HT1080 (cell line): ENCODE results near the gene SYTL5. TPM values are rescaled to one million over a fixed set of nuclear protein-coding genes. Genes with fewer than 3 reads are reported as not detected.

ENCODE experiments used
- DNase-seq: peaks from one replicate; pipeline ENCODE4 v3.0.0-alpha.2; 2015; ENCODE audit warnings: low read depth
- total RNA-seq: library from RNA; depleted of rRNA; stranded (reverse); fragments of >200 nt; shearing (Covaris generic); gene quantifications from 2 replicates; pipeline ENCODE4 v1.2.3, GENCODE V29; 2014

The SYTL5 gene
- total RNA-seq, 1 experiment from 2014 or later = 1.9 TPM

DNA sequence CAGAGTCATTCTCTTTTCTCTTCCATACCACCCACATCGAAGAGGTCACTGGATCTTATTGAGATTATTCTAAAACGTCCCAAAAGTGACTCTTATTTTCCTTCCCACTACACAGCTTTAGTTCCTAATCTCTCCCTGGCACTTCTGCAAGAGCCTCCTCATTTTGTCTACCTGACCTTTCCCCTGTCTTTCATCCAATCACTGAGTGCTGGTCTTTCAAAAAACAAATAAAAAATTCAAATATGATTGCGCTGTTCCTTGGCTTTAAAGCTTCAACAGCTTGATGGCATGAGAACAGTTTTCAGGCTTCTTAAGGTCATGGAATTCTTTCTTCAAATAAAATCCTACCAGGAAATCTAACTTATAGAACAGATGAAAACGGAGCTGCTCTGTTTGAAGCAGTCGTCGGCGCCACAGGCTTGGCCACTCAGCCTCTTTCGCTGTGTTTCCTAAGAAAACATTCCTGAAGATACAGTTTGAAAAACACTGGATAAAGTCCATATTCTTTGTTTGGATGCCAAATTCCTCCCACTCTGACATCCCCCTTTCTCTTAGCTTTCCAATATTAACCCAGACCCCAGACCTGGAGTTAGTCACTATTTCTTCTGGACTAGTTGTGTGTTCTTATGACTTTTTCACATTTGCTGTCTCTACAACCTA, 12.5 kb downstream of the SYTL5 start:
- DNase-seq = no peak

DNA sequence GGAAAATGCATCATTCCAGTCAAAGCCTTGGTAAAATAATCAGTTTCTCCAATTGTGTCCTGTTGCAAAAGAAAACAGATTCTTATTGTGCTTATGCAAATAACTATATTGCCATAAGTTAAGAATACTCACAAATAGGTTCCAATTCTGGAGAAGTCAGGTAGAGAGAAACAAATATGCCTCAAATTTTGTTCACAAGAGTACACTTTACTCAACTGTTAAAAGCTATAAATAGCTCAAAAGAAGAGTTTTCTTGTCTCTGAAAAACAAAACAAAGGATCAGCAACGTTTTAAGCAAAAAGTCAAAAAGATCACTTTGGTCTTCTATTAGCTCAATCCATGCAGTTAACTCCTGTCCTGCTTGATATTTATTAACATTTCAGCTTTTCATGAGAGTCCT, 21.9 kb downstream of the SYTL5 start:
- DNase-seq = no peak

DNA sequence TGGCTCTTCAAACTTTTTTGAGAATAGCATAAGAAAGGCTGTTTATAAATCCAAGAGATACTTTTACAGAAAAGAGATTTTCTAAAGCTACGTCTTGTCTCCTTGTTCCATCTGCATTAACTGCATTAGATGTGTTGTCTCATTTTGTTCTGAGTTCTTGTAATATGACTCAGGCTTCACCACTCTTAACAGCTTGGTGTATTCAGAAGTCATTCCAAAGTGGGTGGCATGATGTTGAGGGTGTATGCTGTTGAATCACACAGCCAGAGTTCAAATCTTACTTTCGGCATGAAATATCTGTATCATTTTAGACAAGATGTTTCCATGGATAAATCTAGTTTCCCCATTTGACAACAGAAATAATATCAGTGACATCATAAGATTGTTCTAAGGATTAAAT, 30.1 kb downstream of the SYTL5 start:
- DNase-seq = peak; percentile 4

DNA sequence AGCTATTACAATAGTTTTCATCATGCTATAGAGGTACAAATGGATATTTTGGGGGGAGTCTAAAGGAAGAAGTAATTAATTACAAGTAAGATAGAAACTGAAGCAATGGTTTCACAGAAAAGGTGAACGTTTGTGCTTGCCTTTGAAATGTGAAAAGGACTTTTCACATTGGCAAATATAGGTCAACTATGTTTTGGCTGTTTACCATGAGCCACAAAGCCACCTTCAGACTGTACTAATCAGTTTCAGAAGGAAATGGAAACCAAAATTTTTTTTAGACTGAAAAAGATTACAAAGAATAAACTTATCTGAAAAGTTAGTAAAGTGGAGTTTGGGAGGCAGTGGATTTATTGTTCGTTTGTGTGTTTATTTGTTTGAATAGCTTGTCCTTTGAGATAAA, 32.1 kb downstream of the SYTL5 start:
- DNase-seq = no peak

DNA sequence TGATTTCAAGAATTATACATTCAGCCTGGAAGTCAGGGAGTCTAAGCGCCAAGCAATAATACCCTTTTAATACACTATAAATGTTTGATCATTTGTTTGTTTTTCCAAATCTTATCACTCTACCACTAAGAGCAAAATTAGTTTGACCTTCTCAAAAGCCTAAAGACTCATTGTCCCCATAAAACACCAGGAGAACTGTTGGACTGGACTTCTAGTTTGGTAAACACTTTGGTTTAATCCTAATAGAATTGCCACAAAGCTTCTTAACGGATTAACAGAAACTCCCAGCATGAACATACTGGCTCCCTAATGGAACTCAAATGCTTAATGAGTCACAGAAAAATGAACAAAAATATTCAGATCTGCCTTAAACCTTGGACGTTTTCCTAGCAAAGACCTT, 34.9 kb downstream of the SYTL5 start:
- DNase-seq = no peak

DNA sequence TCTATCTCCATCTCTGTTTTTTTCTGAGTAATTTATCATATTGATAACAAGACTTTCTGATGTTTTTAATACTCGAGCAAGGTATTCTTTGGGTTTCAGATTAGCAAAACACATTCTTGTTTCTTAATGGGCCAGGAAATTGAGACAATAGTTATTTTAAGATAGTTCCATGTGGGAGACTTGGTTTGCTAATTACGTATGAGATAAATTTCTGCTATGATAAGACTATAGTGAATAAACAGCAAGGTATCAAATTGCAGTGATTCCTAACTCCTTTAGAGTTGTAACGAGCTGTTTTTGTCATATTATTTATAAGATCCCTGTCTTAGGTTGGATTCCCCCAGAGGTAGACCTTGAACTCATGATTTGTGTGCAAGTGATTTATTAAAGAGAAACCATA, 38.3 kb downstream of the SYTL5 start:
- no peak for DNase-seq

DNA sequence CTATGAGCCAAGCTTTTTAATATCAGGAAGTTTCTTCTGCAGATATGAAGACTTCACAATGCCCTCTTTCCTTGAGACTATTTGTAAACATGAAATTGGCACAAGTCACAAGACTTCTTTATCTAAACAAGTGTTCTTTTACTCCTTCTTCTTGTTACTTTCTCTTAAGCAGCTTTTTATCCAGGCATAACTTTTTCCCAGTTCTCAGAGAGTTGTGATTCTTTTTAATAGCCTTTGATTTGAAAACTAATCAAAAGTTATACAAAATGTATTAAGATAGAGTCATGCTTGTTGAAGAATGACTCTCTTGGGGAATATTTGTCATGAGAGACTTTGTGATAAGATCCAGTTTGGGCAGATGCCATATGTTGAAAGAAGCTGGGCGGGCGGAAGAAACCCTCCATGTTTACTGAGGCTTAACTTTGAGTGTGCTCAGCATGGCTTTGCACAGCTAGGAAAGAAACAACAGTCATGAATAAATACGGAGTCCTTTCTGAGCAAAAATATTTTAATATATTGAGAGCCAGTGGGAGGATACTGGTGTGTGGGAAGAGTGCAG, 39.3 kb downstream of the SYTL5 start:
- DNase-seq = no peak

DNA sequence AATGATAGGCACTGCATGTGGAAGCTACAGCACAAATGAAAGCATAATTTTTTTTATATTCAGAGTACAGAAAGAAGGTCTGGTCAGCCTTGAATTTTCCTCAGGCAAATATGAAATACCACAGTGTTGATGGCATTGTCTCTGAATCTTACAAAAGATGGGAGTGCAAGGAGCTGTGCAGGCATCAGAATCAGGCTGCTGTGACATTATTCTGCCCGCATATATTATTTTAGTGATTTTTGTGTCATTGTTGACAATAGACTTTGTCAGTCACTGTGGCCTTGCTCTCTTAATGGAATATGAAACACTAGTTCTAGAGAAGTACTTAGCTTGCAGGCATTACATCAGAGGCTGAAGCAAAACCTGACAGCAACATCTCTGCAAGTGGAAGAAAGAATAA, 42.5 kb downstream of the SYTL5 start:
- no peak for DNase-seq

DNA sequence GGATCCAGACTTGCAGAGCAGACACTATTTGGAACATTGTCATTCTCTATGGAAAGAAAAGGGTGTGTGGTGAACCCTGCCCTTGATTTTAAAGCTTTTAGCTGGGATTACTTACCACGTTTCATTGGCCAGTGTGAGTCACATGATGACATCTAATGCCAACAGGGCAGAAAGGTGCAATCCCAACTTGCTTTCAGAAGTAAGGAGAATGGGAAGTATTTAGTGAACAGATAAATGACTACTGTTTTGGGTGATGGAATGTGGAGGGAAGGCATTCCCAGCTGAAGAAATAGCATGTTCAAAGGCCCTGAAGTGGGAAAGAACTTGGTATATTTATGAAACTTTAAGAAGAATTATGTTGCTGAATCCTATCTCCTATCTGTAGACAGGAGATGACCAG, 44.5 kb downstream of the SYTL5 start:
- no peak for DNase-seq

DNA sequence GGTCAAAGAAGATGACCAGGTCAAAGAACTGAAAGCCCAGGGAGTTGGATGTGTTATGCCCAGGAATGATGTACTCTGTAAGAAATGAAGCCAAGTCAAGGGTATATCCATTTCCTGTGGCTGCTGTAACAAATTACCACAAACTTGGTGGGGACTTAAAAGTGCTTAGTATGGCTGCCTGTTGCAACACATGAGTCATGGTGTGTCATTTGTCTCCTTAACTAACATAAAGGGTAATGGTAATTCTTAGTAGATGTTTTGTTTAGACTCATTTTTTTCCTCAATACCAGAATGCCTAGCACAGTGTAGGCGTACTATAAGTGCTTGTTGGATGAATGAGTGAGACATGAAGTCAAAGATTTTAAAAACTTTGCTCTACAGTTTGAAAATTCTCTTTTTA, 45.7 kb downstream of the SYTL5 start:
- peak; percentile 91 for DNase-seq

DNA sequence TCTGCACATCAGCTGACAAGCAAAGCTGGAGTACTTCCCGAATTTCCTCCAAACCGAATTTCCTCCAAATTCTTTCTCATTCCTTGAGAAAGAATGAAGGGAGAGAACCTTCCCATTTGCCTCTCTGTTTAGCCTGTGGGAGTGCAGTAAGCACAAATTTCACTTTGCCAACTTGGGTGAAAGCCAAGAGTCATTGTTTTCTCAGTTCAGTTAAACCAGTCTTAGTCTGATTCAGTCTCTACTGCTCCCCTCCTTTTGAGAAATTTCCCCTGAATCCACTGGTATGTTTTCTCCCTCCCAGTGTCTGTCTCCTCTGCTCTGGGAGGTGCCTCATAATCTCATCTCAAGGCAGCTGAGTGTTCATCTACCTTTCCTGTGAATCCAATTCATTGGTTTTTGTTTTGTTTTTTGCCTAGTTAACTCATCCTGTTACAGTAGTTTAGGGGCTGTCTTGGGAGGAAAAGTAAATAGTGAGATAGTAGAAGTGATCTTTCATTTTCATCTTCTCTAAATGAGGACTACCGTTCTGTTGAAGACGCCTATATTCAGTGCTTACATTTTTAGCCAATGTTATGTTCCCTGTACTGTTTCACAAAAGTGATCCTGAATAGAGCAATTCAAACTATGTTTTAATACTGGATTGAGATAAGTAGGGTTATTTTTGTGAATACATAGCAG, 49.0 kb downstream of the SYTL5 start:
- peak; percentile 47 for DNase-seq

DNA sequence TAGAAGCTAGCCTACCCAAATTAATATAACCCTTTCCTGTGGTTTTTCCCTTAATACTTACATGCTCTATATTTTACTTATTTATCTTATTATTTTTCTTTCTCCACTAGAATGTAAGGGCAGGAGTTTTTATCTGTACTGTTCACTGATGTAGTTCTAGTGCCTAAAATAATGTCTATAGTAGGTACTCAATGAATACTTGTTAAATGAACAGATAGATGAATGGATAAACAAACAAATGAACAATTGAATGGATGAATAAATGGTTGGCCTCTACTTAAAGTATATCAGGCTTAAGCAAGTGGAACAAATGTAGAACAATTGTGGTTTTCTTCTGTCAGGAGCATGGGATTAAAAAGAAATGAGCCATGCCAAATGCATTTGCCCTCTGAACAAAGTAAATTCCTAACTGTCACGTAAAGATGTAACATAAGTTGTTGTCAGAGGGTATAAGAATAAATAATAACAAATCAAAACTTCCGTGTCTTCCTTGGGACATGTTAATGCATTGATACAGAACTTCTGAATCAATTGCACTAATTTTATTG, 54.1 kb downstream of the SYTL5 start:
- DNase-seq = peak; percentile 44

DNA sequence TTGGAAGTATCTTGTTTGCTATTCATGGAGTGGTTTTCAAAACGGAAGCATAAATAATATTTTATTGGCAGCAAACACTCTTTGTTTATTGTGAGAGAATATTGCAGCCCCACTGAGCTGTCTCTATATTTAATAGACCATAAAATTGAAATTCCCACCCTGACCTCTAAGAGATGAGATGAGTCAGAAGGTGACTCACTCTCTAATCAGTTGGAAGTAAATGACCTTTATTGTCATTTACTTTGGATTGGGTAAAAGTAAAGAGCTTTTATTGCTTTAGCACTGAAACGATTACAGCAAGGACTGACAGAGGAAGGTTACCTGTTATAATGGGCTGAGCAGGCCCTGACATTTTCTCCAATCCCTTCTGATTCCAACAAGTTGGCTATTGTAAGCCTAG, 55.0 kb downstream of the SYTL5 start:
- DNase-seq = peak; percentile 74

DNA sequence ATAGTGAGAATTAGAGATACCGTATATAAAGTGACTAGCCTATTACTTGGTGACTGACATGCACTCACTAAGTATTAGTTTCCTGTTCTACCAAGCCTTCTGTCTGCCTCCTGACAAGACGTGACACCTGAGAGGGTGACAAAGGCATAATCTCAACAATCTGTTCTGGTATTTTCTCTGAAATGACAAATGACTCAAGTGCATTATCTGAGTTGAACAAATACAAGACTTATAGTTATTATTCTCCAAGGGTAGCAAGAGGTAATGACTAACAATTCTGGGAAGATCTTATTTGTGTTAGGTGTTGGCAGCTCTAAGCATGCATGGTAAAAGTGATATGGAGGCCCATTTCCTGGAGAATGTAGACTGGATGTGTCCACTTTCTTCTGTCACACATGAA, 60.6 kb downstream of the SYTL5 start:
- no peak for DNase-seq

DNA sequence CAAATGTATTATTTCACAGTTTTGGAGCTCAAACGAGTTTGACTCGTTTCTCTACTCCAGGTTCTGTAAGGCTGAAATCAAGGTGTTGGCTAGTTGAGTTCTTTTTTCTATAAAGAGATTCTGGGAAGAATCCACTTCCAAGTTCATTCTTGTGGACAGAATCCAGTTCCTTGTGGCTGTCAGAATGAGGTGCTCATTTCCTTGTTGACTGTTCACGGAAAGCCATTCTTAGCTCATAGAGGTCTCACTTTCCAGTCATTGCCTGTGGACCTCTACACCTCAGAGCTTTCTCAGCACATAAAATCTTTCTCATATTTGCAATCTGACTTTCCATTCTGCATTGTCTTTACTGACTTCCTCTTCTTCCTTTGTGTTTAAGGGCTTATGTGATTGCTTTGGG, 62.9 kb downstream of the SYTL5 start:
- DNase-seq = no peak

DNA sequence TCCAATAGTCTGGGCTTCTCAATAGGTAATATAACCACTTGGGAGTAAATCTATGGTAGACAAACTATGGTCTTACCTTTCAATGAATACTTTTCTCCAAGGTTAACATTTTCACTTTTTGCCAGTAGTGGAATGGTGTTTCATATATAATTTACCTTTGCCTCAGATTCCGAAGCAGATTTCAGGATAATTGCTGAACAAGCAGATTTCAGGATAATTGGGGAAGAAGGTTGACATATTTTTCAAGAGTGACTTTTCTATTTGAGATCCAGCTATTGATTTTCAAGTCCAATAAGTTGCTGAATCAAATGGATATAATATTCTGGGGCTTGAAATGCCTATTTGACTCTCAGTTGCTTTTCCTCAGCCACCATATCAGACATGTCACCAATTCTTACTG, 63.6 kb downstream of the SYTL5 start:
- DNase-seq = no peak

DNA sequence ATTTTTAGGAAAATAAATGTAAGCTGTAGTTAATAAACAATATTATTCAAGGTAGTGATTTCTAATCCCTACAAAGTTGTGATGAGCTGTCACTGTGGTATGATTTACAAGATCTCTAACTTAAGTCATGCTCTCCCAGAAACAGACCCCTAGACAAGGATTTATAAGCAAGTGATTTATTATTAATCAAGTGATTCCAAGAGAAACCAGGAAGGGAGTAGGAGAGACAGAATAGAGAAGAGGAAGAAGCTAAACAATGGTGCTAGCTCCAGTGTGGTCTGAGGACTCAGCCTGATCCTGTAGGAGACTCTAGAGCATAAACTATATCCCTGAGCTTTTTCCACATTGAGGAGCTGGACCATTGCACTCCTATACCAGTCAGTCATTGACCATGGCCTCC, 73.1 kb downstream of the SYTL5 start:
- DNase-seq = no peak

DNA sequence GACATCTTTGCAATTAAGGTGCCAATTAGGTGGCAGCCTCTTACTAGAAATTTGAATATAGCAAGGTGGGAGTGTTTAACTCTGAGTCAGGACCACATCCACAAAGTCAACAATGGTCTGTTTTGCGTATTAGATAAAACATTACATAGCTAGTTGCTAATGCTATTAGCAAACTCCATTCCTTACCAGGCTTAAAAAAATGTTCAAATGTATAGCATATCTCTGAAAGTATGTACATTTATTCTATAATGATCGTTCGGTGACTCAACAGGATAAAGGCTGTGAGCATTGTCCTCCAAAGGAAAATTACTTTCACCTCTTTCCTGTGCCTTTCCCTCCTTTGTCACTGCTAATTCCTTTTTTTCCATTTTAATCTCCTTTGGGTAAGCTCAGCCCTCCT, 74.5 kb downstream of the SYTL5 start:
- DNase-seq = no peak

DNA sequence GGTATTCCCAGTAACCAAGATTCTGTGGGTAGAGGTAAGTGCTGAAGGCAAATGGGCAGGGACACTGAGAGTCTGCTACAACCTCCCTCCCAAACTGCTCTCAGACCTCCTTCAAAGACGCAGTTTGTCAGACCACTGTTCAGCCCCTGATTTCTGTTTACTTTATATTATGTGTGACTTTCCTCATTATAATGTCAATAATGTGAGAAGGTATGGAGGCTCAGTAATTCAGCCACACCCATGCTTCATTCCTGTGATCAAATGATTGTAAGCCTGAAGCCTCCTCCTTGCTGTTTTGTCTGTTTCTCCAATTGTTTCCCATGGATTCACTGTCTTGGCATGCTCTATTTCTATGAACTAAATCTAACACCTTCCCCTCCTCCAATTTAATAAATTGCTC, 75.6 kb downstream of the SYTL5 start:
- no peak for DNase-seq

DNA sequence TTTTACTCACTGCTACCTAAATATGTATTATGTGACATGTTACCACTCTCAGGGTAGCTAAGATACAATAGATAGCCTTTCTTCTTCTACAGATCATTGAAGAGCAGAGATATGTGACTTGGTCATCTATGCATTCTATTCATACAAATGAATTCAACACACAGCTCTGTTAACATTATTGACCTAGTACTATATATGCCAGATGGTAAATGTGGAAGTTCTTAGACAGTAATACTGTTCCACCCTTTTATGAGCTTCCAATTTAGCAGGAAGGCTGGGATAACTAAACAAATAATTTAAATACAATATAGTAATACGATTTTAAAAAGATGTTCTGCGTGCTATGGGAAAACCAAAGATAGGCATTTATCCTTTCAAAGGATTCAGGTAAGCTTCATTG, 76.0 kb downstream of the SYTL5 start:
- no peak for DNase-seq

DNA sequence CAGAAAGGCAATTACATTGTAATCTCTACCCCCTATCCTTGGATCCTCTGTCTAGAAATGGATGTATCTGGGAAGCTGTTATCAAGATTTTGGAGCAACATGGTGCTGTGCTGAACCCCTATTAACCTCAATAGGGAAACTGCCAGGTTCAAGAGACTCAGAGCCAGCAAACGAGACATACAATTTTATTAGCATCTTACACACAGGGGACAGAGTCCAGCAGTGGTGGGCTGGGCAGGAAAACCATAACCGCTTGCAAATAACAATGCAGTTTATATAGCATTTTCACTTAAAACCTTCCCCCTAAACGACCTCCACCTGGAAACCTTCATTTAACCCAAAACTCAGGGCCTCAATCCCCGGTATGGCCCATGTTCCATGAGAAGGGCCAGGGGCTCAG, 79.5 kb downstream of the SYTL5 start:
- DNase-seq = no peak

DNA sequence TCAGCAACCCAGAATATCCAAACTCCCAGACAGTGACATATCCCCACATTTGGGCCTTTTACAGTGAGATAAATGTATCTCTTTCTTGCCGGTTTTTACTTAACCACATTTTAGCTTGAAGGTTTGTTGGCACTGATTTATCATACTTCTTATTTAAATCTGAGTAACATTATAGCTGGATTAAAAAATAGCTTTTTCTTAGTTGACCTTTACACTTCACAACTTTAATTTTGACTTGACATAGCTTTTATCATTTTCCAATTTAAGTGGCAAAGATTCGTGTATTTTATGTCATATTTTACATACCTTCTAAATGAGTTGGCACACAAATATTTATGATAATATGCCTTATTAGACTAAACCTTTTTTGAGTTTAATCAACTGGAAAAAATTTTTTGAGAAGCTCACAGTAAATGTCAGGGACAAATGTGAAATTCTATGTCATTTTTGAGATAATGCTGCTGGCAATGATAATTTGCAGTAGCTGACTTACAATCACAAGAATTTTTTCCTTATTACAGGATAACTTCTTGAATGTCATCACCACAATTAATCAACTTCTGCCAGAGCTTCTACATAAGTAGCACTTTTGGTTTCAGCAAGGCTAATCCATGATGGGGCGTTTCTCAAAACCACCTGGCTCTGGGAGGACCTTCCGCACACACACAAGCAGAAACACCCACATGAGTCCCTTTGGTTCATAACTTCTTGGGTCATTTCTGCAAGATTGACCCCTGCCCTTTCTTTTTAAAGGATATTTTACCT, 80.3 kb downstream of the SYTL5 start:
- no peak for DNase-seq
